BJ (cell line): ENCODE data around the gene DNAJB12. TPM values are rescaled to one million over a fixed set of nuclear protein-coding genes. Genes with fewer than 3 reads are reported as not detected.
"Not testable (repeated sequence)": the region's sequence is repeated elsewhere in the genome, so short reads cannot be mapped to it uniquely, and the experiment has no call there.

Source experiments
- CTCF ChIA-PET: fragments of 350-600 bp; formaldehyde crosslinking; extraction: SDS; loops from one replicate; lab custom pipeline; 2021; ENCODE audit warnings: antibody characterized with exemption, inconsistent platforms; lab: Yijun Ruan, JAX
- POLR2A ChIA-PET: fragments of 300-600 bp; sonication (Branson Sonifier 250); formaldehyde crosslinking; extraction: SDS; loops from one replicate; lab custom pipeline; 2021; ENCODE audit warnings: antibody characterized with exemption; lab: Charles Lee
- DNase-seq: peaks from one replicate; pipeline ENCODE4 v3.0.0-alpha.2; 2011; ENCODE audit warnings: low read depth
- H3K27me3 ChIP-seq: 2 replicates; pipeline ENCODE4 v1.6.0; 2011; ENCODE audit warnings: low read length; ENCODE audit not compliant: control insufficient read depth, insufficient read depth
- H3K36me3 ChIP-seq: 2 replicates; pipeline ENCODE4 v1.5.1; 2011; ENCODE audit warnings: low read length; ENCODE audit not compliant: control insufficient read depth, insufficient read depth
- H3K4me3 ChIP-seq: 2 replicates; pipeline ENCODE4 v1.5.1; 2011; ENCODE audit warnings: low read depth, mild to moderate bottlenecking, control low read depth, low read length
- polyA plus RNA-seq: library from polyadenylated mRNA; depleted of rRNA; stranded (reverse); fragments of >200 nt; gene quantifications from 2 replicates; pipeline ENCODE4 v1.2.3, GENCODE V29; 2011
- TF ChIP-seq, protein P1 (sequence below): IDR thresholded peaks from 2 replicates; pipeline ENCODE4 v1.5.1; 2011; ENCODE audit warnings: low read depth, mild to moderate bottlenecking, control low read depth, inconsistent platforms, low read length, moderate library complexity; ENCODE audit not compliant: insufficient read depth

Gene DNAJB12
- polyA plus RNA-seq, 1 experiment, result 38.8 TPM

DNA sequence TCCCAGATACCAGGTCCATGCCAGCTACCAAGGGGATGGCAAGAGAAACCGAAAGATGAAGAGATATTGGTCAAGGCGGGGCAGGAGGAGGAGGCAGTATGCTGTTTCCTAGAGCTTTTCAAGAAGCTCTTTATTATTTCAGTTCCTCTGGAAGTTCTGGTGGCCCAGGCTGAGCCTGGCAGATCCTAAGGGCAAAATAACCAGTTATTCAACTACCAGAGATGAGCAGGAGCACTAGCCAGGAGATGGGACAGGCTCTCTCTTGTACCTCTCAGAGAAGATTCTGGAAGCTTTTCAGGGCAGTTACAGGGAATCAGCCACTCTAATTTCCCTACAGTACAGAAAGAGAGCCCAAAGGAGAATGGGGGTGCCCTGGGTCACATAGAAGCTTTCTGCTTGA, 5.3 kb downstream of the DNAJB12 start:
- no peaks in the 10 kb centered on the region for H3K27me3 ChIP-seq
- H3K4me3 ChIP-seq, result no peak overlapping the region
- POLR2A ChIA-PET, result no interaction called here
- TF ChIP-seq, protein P1, sequence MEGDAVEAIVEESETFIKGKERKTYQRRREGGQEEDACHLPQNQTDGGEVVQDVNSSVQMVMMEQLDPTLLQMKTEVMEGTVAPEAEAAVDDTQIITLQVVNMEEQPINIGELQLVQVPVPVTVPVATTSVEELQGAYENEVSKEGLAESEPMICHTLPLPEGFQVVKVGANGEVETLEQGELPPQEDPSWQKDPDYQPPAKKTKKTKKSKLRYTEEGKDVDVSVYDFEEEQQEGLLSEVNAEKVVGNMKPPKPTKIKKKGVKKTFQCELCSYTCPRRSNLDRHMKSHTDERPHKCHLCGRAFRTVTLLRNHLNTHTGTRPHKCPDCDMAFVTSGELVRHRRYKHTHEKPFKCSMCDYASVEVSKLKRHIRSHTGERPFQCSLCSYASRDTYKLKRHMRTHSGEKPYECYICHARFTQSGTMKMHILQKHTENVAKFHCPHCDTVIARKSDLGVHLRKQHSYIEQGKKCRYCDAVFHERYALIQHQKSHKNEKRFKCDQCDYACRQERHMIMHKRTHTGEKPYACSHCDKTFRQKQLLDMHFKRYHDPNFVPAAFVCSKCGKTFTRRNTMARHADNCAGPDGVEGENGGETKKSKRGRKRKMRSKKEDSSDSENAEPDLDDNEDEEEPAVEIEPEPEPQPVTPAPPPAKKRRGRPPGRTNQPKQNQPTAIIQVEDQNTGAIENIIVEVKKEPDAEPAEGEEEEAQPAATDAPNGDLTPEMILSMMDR, result no peak
- DNase-seq, result no peak
- H3K36me3 ChIP-seq, result peaks cover 10% of the 10 kb centered on the region
- CTCF ChIA-PET, result interaction anchor here (1.0 to 3.4 kb wide), 2 partner anchors 10 to 12 kb away, joined by 6 to 21 read pairs; no protein-coding TSS in a partner anchor

DNA sequence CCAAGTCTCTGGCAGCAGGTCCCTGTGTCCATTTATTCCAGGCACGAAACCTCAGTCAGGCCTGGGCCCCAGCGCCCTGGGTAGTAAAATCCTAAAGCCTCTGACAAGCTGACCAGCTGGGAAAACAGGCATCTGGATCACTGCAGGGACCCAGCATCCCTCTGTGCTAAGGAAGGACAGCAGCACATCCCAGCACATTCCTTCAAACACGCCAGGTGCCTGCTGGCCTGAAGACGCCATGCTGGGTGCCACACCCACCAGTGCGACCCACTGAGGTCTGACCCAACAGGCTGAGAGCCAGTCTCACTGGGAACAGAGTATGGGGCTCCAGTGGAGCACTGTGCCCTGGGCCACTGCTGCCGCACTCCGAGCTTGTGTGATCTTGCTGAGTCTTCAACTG, 6.4 kb downstream of the DNAJB12 start:
- DNase-seq, result no peak
- CTCF ChIA-PET, result interaction anchor here (1.2 to 3.4 kb wide), 2 partner anchors 11 kb away, joined by 4 to 21 read pairs; no protein-coding TSS in a partner anchor
- H3K36me3 ChIP-seq, result peaks cover 14% of the 10 kb centered on the region
- TF ChIP-seq, protein P1, result no peak
- POLR2A ChIA-PET, result no interaction called here
- H3K27me3 ChIP-seq, result no peaks in the 10 kb centered on the region
- H3K4me3 ChIP-seq, result no peak overlapping the region

DNA sequence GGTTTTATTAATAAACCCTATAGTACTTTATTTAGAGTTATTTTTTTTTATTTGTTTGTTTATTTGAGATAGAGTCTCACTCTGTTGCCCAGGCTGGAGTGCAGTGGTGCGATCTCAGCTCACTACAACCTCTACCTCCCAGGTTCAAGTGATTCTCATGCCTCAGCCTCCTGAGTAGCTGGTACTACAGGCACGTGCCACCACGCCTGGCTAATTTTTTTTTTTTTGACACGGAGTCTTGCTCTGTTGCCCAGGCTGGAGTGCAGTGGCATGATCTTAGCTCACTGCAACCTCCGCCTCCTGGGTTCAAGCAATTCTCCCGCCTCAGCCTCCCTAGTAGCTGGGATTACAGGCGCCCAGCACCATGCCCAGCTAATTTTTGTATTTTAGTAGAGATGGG, 8.6 kb downstream of the DNAJB12 start:
- POLR2A ChIA-PET, H3K4me3 ChIP-seq, DNase-seq, H3K27me3 ChIP-seq, CTCF ChIA-PET: not testable (repeated sequence)
- peaks cover 20% of the 10 kb centered on the region for H3K36me3 ChIP-seq

DNA sequence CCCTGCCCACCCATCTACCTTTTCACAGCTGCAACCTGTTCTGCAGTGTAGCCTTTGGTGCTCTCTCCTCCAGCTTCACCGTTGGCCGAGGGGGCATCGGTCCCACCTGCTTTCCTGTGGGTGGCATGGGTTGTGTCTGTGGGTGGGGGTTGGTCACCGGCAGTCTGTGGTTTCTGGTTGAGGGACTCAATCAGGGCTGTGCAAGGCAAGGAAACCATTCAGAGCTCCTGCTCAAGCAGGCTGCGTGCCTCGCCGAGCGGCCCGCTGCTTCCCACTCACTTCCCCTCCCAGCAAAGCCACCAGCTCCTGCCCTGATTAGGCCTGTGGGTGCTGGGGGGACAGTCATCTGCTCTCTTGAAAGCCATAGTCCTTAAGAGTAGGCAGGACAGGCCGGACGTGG, 9.8 kb downstream of the DNAJB12 start:
- Histone ChIP-seq H3K4me3 (no peak overlapping the region), H3K36me3 (peaks cover 25% of the 10 kb centered on the region), H3K27me3 (no peaks in the 10 kb centered on the region)
- POLR2A ChIA-PET, result no interaction called here
- TF ChIP-seq, protein P1, result no peak
- CTCF ChIA-PET, result interaction anchor here (1.0 to 1.5 kb wide), 2 partner anchors 8 to 295 kb away, joined by 3 to 4 read pairs; no protein-coding TSS in a partner anchor
- DNase-seq, result no peak

DNA sequence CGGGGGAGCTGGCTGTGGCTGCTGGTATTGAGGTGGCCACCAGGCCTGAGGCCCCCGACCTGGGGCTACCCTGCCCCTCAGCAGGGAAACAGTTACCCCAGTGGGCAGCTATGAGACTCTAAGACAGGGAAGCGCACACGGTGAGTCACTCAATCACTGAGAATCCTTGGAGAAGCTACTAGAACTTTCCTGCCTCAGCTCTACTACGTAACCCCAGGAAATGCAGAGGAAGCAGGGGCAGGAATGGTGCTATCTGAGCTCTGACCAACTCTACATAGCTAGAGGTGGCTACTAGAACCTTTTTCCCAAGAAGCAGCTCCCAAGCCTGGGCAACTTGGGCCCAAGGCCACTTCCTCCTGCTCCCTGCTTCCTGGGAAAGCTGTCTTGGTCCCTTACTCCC, 11.8 kb downstream of the DNAJB12 start:
- ChIA-PET POLR2A (no interaction called here), CTCF (interaction anchor here (1.0 to 2.8 kb wide), 3 partner anchors 8 to 446 kb away, joined by 3 to 9 read pairs (median 5); no protein-coding TSS in a partner anchor)
- TF ChIP-seq, protein P1, result no peak
- DNase-seq, result no peak
- H3K36me3 ChIP-seq, result peaks cover 23% of the 10 kb centered on the region
- no peaks in the 10 kb centered on the region for H3K27me3 ChIP-seq
- H3K4me3 ChIP-seq, result no peak overlapping the region
